Measurements from ENCODE around the gene PIP4K2A.

Gene PIP4K2A

GRCh38 chr10:22638863-22639262 is 75.5 kb downstream of the PIP4K2A start:
- no peak for DNase-seq (ENCODE audit: low spot score)

- no peak for DNase-seq (ENCODE audit: low spot score)
Observed at GRCh38 chr10:22637491-22637890, 76.9 kb downstream of the PIP4K2A start.

GRCh38 chr10:22635650-22636049 is 78.7 kb downstream of the PIP4K2A start:
- no peak for DNase-seq (ENCODE audit: low spot score)

- no peak for DNase-seq (ENCODE audit: low spot score)
Observed at GRCh38 chr10:22634606-22635459, 79.5 kb downstream of the PIP4K2A start.

GRCh38 chr10:22634093-22634492 is 80.3 kb downstream of the PIP4K2A start:
- DNase-seq (ENCODE audit: low spot score), result no peak

- DNase-seq (ENCODE audit: low spot score), result no peak
Observed at GRCh38 chr10:22633528-22633927, 80.8 kb downstream of the PIP4K2A start.

GRCh38 chr10:22633106-22633505 is 81.3 kb downstream of the PIP4K2A start:
- DNase-seq (ENCODE audit: low spot score), result no peak

GRCh38 chr10:22631646-22632278 is 82.6 kb downstream of the PIP4K2A start:
- peak; percentile 63 for DNase-seq (ENCODE audit: low spot score)

- no peak for DNase-seq (ENCODE audit: low spot score)
Observed at GRCh38 chr10:22631185-22631584, 83.2 kb downstream of the PIP4K2A start.

GRCh38 chr10:22630234-22631174 is 83.9 kb downstream of the PIP4K2A start:
- DNase-seq (ENCODE audit: low spot score), result peak; percentile 66

GRCh38 chr10:22629852-22630233 is 84.5 kb downstream of the PIP4K2A start:
- DNase-seq (ENCODE audit: low spot score), result no peak

GRCh38 chr10:22629126-22629525 is 85.3 kb downstream of the PIP4K2A start:
- DNase-seq (ENCODE audit: low spot score), result peak; percentile 59

GRCh38 chr10:22628309-22628708 is 86.1 kb downstream of the PIP4K2A start:
- DNase-seq (ENCODE audit: low spot score), result no peak

- DNase-seq (ENCODE audit: low spot score), result no peak
Observed at GRCh38 chr10:22626784-22627183, 87.6 kb downstream of the PIP4K2A start.

GRCh38 chr10:22625516-22626290 is 88.7 kb downstream of the PIP4K2A start:
- no peak for DNase-seq (ENCODE audit: low spot score)

- peak; percentile 83 for DNase-seq (ENCODE audit: low spot score)
Observed at GRCh38 chr10:22624287-22624738, 90.1 kb downstream of the PIP4K2A start.

GRCh38 chr10:22623633-22624253 is 90.6 kb downstream of the PIP4K2A start:
- no peak for DNase-seq (ENCODE audit: low spot score)

- no peak for DNase-seq (ENCODE audit: low spot score)
Observed at GRCh38 chr10:22622242-22622806, 92.1 kb downstream of the PIP4K2A start.

- no peak for DNase-seq (ENCODE audit: low spot score)
Observed at GRCh38 chr10:22621726-22622125, 92.7 kb downstream of the PIP4K2A start.

GRCh38 chr10:22620929-22621328 is 93.4 kb downstream of the PIP4K2A start:
- no peak for DNase-seq (ENCODE audit: low spot score)

Measured in kidney tubule cell (primary cell).